SK-N-SH (cell line): Measurements from ENCODE around the gene ADORA2A. TPM values are rescaled to one million over a fixed set of nuclear protein-coding genes. Genes with fewer than 3 reads are reported as not detected.

Source experiments
- CTCF ChIA-PET: fragments of 300-600, 350-600 bp; formaldehyde crosslinking; extraction: SDS; loops from one replicate; lab custom pipeline; 2021; lab: Yijun Ruan, JAX
- POLR2A ChIA-PET: fragments of 350-600 bp; sonication (Branson Sonifier 250); formaldehyde crosslinking; extraction: SDS; loops from one replicate; lab custom pipeline; 2020; ENCODE audit warnings: antibody characterized with exemption, inconsistent platforms; lab: Yijun Ruan, JAX
- DNase-seq: peaks from one replicate; pipeline ENCODE4 v3.0.0; 2012
- H2AFZ ChIP-seq: fragments of 200-600 bp; sonication (generic); 2 replicates; pipeline ENCODE4 v1.8.1; 2016; ENCODE audit warnings: antibody characterized with exemption, mild to moderate bottlenecking, low read depth
- H3F3A ChIP-seq: fragments of 200-600 bp; sonication (generic); replicated peaks from 2 replicates; pipeline ENCODE3; 2016; ENCODE audit warnings: antibody characterized with exemption, mild to moderate bottlenecking; ENCODE audit not compliant: insufficient read depth
- H3K27ac ChIP-seq, 2 experiments: fragments of 200-500 bp in 1 of 2; fragments of 200-600 bp in 1 of 2; sonication (Bioruptor generic) in 1 of 2; sonication (generic), shearing (Covaris generic) in 1 of 2; 2 replicates each; pipeline versions ENCODE4 v1.5.1 to v1.6.1; 2014 to 2016; ENCODE audit warnings: low read depth in 2 of 2, inconsistent platforms in 1 of 2, low read length in 1 of 2, mild to moderate bottlenecking in 1 of 2, mixed read lengths in 1 of 2
- H3K27me3 ChIP-seq: fragments of 200-600 bp; sonication (generic), shearing (Covaris generic); 2 replicates; pipeline ENCODE4 v1.6.1; 2016; ENCODE audit warnings: mixed run types; ENCODE audit not compliant: insufficient read depth
- H3K36me3 ChIP-seq, 2 experiments: fragments of 200-500 bp in 1 of 2; fragments of 200-600 bp in 1 of 2; sonication (Bioruptor generic) in 1 of 2; sonication (generic) in 1 of 2; replicated peaks in 1 of 2; 2 replicates each; pipeline versions ENCODE3 to v1.5.1; 2014 to 2016; ENCODE audit warnings: low read length in 1 of 2, mild to moderate bottlenecking in 1 of 2; ENCODE audit not compliant: insufficient read depth in 2 of 2, control insufficient read depth in 1 of 2
- H3K4me1 ChIP-seq, 2 experiments: fragments of 200-500 bp in 1 of 2; fragments of 200-600 bp in 1 of 2; sonication (Bioruptor generic) in 1 of 2; sonication (generic), shearing (Covaris generic) in 1 of 2; 2 replicates each; pipeline versions ENCODE4 v1.5.1 to v1.6.1; 2014 to 2016; ENCODE audit warnings: low read depth in 1 of 2, low read length in 1 of 2, mixed run types in 1 of 2; ENCODE audit not compliant: insufficient read depth in 2 of 2, control insufficient read depth in 1 of 2
- H3K4me2 ChIP-seq: fragments of 200-600 bp; sonication (generic), shearing (Covaris generic); 2 replicates; pipeline ENCODE4 v1.6.1; 2017; ENCODE audit warnings: mixed run types
- H3K4me3 ChIP-seq, 2 experiments: fragments of 200-500 bp in 1 of 2; fragments of 200-600 bp in 1 of 2; sonication (Bioruptor generic) in 1 of 2; sonication (generic), shearing (Covaris generic) in 1 of 2; 2 replicates each; pipeline versions ENCODE4 v1.5.1 to v1.8.1; 2014 to 2016; ENCODE audit warnings: low read depth in 2 of 2, inconsistent platforms in 1 of 2, low read length in 1 of 2, mild to moderate bottlenecking in 1 of 2, mixed read lengths in 1 of 2, moderate library complexity in 1 of 2
- H3K79me2 ChIP-seq: fragments of 200-600 bp; sonication (generic); 2 replicates; pipeline ENCODE4 v1.8.1; 2017; ENCODE audit warnings: mild to moderate bottlenecking; ENCODE audit not compliant: insufficient read depth
- H3K9ac ChIP-seq: fragments of 200-600 bp; sonication (generic); 2 replicates; pipeline ENCODE4 v1.6.1; 2017; ENCODE audit warnings: mixed run types
- H3K9me2 ChIP-seq: fragments of 200-600 bp; sonication (generic); 2 replicates; pipeline ENCODE4 v1.6.1; 2017; ENCODE audit warnings: mixed run types
- H3K9me3 ChIP-seq: fragments of 200-600 bp; sonication (generic); 2 replicates; pipeline ENCODE4 v1.6.1; 2017; ENCODE audit warnings: mixed run types, mild to moderate bottlenecking, moderate library complexity
- H4K20me1 ChIP-seq: fragments of 200-600 bp; sonication (generic); 2 replicates; pipeline ENCODE4 v1.6.1; 2017; ENCODE audit warnings: mild to moderate bottlenecking, mixed run types; ENCODE audit not compliant: insufficient read depth
- CTCF ChIP-seq: fragments of 200-600 bp; sonication (generic); IDR thresholded peaks from 2 replicates; pipeline ENCODE4 v1.6.1; 2017; ENCODE audit warnings: antibody characterized with exemption, mild to moderate bottlenecking, moderate library complexity
- EZH2phosphoT487 ChIP-seq: fragments of 200-600 bp; sonication (generic); IDR thresholded peaks from 2 replicates; pipeline ENCODE4 v1.6.1; 2017; ENCODE audit warnings: low read depth, mixed run types, mild to moderate bottlenecking, antibody characterized with exemption, moderate library complexity, borderline replicate concordance
- FOXJ3 ChIP-seq: sonication (generic); formaldehyde crosslinking; IDR thresholded peaks from 2 replicates; pipeline ENCODE4 v1.5.1; 2020; ENCODE audit warnings: mild to moderate bottlenecking, missing genetic modification reagents
- FOXM1 ChIP-seq: IDR thresholded peaks from 2 replicates; pipeline ENCODE4 v1.4.0; 2012; ENCODE audit warnings: low read depth, mild to moderate bottlenecking
- MEF2A ChIP-seq: IDR thresholded peaks from 2 replicates; pipeline ENCODE4 v1.4.0; 2012; ENCODE audit warnings: low read depth, borderline replicate concordance
- NRF1 ChIP-seq: IDR thresholded peaks from 2 replicates; pipeline ENCODE4 v1.6.1; 2012; ENCODE audit warnings: low read depth, mild to moderate bottlenecking, low read length
- RCOR1 ChIP-seq: fragments of 150-350 bp; IDR thresholded peaks from 2 replicates; pipeline ENCODE4 v1.6.1; 2017; ENCODE audit warnings: antibody characterized with exemption, low read length
- RFX5 ChIP-seq: IDR thresholded peaks from 2 replicates; pipeline ENCODE4 v1.6.1; 2012; ENCODE audit warnings: mild to moderate bottlenecking, improper control_type of control experiment, low read length
- SIN3A ChIP-seq: IDR thresholded peaks from 2 replicates; pipeline ENCODE4 v1.6.1; 2012; ENCODE audit warnings: low read depth, mild to moderate bottlenecking, low read length, moderate library complexity, borderline replicate concordance
- TEAD4 ChIP-seq: IDR thresholded peaks from 2 replicates; pipeline ENCODE4 v1.4.0; 2012; ENCODE audit warnings: mild to moderate bottlenecking, borderline replicate concordance; ENCODE audit not compliant: insufficient read depth
- USF1 ChIP-seq: IDR thresholded peaks from 2 replicates; pipeline ENCODE4 v1.4.0; 2012; ENCODE audit warnings: low read depth, borderline replicate concordance
- YY1 ChIP-seq: IDR thresholded peaks from 2 replicates; pipeline ENCODE4 v1.4.0; 2012; ENCODE audit warnings: low read depth, mild to moderate bottlenecking
- WGBS: methylation state at CpG from one replicate; pipeline ENCODE4 v1.1.6; 2017; ENCODE audit warnings: low lambda C conversion rate; 5-methylcytosine and 5-hydroxymethylcytosine counted together
- polyA plus RNA-seq, 3 experiments: library from polyadenylated mRNA; depleted of rRNA; stranded (reverse); fragments of >200 nt; gene quantifications; 2 replicates each; pipeline ENCODE4 v1.2.3, GENCODE V29; 2012
- TF ChIP-seq, protein P1 (sequence below): IDR thresholded peaks from 2 replicates; pipeline ENCODE4 v1.4.0; 2012; ENCODE audit warnings: low read depth
- TF ChIP-seq, protein P2 (sequence below): fragments of 150-350 bp; IDR thresholded peaks from 2 replicates; pipeline ENCODE4 v1.6.1; 2016; ENCODE audit warnings: mild to moderate bottlenecking, low read depth, low read length
- TF ChIP-seq, protein P3 (sequence below): IDR thresholded peaks from 2 replicates; pipeline ENCODE4 v1.6.1; 2012; ENCODE audit warnings: mild to moderate bottlenecking, low read depth, low read length, moderate library complexity

ADORA2A gene
- polyA plus RNA-seq, 1 of the 3 experiments (the other 2 are of a cell fraction): 9.3 TPM

DNA sequence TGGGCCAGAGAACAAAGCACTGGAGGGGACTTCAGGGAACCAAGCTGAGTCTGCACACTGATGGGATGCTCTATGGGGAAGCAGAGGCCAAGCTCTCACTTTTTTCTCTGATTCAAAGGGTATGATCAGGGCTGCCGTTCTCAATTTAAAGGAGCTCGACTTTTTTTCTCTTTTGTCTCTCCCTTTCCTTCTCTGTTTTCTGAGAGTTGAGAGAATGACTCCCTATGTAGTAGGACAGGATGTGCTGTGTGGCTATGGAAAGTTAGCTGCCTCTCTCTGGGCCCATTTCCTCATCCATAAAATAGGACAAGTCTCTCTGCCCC is 7.9 kb downstream of the ADORA2A start:
- POLR2A ChIA-PET: interaction anchor here (0.9 to 1.3 kb wide), 2 partner anchors 9 to 109 kb away, joined by 3 to 6 read pairs; no protein-coding TSS in a partner anchor
- Histone ChIP-seq H3K9me3 (no peaks in the 10 kb centered on the region), H3K36me3 (no peaks in the 10 kb centered on the region), H3K79me2 (no peaks in the 10 kb centered on the region), H3K4me2 (no peak overlapping the region), H2AFZ (no peak overlapping the region), H4K20me1 (no peaks in the 10 kb centered on the region), H3K4me1 (peaks cover 15 to 92% of the 10 kb centered on the region in 2 experiments; a peak in 3 of 4 replicates), H3K27me3 (no peaks in the 10 kb centered on the region), H3F3A (no peaks in the 10 kb centered on the region), H3K9ac (no peak overlapping the region), H3K9me2 (no peaks in the 10 kb centered on the region), H3K27ac (peak overlapping the region in 1 of 2 experiments; percentile 25; a peak in 1 of 4 replicates), H3K4me3 (no peak overlapping the region)
- CTCF ChIA-PET: interaction anchor here (0.8 to 5.0 kb wide), 7 partner anchors 8 to 111 kb away, joined by 3 to 29 read pairs (median 4); no protein-coding TSS in a partner anchor
- WGBS: 87% methylated on average over 2 of the region's 2 CpGs
- no peak for DNase-seq
- TF ChIP-seq, protein P1, sequence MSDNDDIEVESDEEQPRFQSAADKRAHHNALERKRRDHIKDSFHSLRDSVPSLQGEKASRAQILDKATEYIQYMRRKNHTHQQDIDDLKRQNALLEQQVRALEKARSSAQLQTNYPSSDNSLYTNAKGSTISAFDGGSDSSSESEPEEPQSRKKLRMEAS: no peak
- TF ChIP-seq FOXJ3: no peak
- TF ChIP-seq YY1: no peak
- no peak for TF ChIP-seq NRF1
- no peak for TF ChIP-seq FOXM1
- TF ChIP-seq SIN3A: no peak
- TF ChIP-seq, protein P2, sequence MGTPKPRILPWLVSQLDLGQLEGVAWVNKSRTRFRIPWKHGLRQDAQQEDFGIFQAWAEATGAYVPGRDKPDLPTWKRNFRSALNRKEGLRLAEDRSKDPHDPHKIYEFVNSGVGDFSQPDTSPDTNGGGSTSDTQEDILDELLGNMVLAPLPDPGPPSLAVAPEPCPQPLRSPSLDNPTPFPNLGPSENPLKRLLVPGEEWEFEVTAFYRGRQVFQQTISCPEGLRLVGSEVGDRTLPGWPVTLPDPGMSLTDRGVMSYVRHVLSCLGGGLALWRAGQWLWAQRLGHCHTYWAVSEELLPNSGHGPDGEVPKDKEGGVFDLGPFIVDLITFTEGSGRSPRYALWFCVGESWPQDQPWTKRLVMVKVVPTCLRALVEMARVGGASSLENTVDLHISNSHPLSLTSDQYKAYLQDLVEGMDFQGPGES: no peak
- TF ChIP-seq MEF2A: no peak
- TF ChIP-seq RFX5: no peak
- TF ChIP-seq EZH2phosphoT487: no peak
- no peak for TF ChIP-seq USF1
- TF ChIP-seq RCOR1: no peak
- no peak for TF ChIP-seq CTCF
- TF ChIP-seq, protein P3, sequence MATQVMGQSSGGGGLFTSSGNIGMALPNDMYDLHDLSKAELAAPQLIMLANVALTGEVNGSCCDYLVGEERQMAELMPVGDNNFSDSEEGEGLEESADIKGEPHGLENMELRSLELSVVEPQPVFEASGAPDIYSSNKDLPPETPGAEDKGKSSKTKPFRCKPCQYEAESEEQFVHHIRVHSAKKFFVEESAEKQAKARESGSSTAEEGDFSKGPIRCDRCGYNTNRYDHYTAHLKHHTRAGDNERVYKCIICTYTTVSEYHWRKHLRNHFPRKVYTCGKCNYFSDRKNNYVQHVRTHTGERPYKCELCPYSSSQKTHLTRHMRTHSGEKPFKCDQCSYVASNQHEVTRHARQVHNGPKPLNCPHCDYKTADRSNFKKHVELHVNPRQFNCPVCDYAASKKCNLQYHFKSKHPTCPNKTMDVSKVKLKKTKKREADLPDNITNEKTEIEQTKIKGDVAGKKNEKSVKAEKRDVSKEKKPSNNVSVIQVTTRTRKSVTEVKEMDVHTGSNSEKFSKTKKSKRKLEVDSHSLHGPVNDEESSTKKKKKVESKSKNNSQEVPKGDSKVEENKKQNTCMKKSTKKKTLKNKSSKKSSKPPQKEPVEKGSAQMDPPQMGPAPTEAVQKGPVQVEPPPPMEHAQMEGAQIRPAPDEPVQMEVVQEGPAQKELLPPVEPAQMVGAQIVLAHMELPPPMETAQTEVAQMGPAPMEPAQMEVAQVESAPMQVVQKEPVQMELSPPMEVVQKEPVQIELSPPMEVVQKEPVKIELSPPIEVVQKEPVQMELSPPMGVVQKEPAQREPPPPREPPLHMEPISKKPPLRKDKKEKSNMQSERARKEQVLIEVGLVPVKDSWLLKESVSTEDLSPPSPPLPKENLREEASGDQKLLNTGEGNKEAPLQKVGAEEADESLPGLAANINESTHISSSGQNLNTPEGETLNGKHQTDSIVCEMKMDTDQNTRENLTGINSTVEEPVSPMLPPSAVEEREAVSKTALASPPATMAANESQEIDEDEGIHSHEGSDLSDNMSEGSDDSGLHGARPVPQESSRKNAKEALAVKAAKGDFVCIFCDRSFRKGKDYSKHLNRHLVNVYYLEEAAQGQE: no peak
- TF ChIP-seq TEAD4: no peak
